OCI-M2 (cell line): ENCODE measurements around the gene OR10A5.
"Not testable (repeated sequence)": the region's sequence is repeated elsewhere in the genome, so short reads cannot be mapped to it uniquely, and the experiment has no call there.

ENCODE experiments used
- DNase-seq: peaks from one replicate; lab custom pipeline; 2025; ENCODE audit not compliant: unreplicated experiment; lab: John Stamatoyannopoulos, UW

Gene OR10A5, protein sequence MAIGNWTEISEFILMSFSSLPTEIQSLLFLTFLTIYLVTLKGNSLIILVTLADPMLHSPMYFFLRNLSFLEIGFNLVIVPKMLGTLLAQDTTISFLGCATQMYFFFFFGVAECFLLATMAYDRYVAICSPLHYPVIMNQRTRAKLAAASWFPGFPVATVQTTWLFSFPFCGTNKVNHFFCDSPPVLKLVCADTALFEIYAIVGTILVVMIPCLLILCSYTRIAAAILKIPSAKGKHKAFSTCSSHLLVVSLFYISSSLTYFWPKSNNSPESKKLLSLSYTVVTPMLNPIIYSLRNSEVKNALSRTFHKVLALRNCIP

DNA sequence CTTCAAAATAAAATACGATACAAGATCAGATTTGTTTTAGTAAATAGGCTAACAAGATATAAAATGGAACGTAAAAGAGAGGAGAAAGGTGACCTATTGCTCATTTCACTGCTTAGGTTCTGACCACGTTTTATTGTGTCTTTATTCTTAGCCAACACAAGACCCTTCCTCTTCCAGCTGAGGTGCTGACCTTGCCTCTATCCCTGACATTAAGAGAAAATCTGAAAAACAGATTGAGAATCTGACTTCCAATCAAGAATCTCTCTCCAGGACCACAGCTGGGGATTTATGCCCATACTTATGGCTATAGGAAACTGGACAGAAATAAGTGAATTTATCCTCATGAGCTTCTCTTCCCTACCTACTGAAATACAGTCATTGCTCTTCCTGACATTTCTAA lies at the start of gene OR10A5:
Gene OR10A5, plus strand, starts transcription at position 301 of the 400 bp plus-strand sequence. Its CDS starts 0 bp downstream, at position 301.
- no peak for DNase-seq

DNA sequence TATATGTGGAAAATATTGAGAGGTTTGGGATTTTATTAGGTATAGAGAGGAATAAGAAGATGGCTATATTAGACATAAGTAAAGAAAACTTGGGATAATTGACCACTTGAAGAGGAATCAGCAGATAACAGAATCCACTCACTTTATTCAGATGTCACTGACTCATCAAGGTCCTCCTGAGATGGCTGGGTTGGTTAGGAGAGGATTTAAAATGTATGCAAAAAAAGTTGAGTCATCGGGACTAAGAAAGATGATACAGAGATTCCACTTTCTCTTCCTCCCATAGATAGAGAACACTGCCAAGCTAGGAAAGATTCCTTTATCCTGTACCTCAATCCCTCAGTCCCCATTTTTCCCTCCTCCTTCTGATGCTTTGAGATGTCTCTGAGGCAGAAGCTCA lies 46.1 kb upstream of the OR10A5 start, which contains the start of gene OR6A2:
Gene OR6A2, minus strand, starts transcription at position 288 of the 400 bp plus-strand sequence. CDS start 3,981 bp downstream, outside the sequence.
- DNase-seq = no peak

DNA sequence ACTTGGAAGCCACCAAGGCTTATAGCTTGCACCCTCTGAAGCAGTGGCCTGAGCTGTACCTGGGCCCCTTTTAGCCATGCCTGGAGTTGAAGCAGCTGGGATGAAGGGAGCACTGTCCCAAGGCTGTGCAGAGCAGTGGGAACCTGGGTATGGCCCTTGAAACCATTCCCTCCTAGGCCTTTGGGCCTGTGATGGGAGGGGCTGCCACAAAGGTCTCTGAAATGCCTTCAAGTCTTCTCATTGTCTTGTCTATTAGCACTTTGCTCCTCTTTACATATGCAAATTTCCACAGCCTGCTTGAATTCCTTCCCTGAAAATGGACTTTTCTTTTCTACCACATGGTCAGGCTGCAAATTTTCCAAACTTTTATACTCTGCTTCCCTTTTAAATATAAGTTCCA lies 44.4 kb upstream of the OR10A5 start:
- not testable (repeated sequence) for DNase-seq

DNA sequence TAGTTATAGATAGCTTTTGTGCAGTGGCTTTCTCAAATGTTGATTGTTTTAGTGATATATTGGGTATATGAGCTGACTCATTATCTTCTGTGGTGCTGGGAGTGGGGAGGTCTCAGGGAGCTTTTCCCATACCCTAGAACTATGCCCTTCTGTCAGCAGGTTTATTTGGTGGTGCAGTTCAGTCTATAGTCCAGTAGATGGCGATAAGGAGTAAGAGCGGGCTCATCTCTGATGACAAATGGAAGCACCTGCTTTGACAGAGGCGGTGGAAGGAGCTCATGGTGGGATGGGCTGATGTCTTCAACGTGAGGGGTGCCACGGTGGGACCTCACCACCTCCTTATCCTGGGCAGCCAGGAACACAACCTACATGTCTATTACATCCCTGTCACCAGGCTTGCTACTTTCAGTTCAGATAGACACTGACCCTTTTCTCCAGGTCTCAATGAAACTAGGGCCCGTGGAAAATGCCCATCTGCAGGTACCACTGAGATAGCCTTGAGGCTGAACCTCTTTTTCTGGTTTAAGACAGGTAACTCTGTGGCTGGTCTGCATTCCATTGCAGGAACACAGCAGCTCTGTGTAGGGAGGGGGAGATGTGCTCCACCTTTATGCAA lies 33.0 kb upstream of the OR10A5 start:
- no peak for DNase-seq

DNA sequence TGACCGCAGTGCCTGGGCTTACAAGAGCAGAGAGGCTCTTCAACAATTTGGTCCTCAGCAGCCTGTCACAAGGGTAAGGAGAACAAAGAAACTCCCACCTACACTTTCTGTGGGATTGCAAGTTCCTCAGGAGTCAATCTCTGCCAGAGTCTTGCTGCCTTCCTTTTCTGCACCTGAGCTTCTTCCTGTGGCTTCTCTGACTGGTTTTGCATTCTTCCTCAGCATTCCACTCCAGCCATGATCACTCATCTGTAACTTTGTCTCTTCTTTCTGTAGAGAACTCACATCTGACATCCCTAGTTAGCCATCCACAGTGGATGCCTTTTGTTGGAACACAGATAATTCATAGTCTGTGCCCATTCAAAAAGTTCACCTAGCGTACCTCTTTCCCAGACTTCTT lies 31.8 kb upstream of the OR10A5 start:
- no peak for DNase-seq

DNA sequence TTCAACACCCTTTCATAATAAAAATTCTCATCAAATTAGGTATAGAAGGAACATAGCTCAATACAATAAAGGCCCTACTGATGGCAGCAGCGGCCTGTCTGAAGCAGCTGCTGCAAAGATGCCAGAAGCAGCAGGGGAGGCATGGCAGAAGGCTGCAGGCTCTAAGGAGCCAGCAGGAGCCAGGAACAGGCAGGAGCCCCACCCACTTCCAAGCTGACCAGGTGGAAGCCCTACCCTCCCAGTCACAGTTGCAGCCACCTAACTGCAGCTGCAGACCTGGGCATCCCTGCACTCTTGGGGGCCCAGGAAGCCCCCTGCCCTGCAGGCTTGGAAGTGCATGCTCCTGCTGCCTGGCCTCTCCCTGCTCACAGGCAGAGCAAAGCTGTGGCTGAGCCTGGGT lies 27.8 kb upstream of the OR10A5 start:
- no peak for DNase-seq

DNA sequence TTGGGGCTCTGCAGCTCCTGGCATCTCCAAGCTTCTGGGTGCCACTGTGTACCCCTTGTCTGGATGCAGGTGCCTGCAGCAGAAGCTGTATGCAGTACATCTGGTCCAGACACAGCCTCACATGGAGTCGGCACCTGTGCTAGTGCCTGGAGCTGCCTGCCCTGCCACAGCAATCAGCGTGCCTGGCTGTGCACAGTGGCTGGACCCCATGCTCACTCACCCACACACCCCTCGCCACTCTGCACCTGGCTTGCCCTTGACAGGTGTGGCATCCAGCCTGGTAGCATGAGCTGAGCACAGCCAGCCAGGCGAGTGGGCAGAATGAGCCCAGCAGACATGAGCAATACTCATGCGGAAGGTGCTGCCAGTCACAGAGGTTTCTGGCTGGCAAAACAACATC lies 26.5 kb upstream of the OR10A5 start:
- no peak for DNase-seq

DNA sequence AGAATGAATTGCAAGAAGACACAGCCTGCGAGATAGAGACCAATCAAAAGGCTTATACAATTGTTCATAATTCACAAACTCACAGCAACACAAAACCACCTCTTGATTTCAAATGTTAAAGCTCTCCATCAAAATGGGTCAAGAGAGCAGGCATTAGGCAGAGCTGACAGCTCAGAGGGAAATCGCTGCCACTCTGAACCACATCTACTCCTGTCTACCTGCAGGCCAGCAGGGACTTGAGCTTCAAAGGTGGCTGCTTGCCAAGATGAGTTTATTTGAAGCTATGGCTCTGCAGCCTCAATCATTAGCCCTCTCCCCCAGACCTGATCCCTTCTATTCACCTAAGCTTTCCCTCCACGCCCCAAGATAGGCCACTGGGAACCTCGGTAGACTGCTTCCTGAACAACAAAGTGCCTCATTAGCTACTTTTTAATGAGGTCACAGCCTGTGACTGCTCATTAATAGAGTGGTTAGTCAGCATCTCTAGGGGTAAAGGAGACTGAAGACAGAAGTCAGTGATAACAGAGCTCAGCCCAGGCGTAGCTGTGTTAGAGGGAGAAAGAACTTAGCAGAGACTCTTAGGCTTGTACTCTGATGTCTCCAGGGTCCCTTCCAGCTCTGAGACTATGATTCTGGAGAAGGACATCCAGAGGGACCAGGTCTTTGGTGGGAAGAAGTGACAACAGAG lies 21.2 kb upstream of the OR10A5 start:
- DNase-seq = no peak

DNA sequence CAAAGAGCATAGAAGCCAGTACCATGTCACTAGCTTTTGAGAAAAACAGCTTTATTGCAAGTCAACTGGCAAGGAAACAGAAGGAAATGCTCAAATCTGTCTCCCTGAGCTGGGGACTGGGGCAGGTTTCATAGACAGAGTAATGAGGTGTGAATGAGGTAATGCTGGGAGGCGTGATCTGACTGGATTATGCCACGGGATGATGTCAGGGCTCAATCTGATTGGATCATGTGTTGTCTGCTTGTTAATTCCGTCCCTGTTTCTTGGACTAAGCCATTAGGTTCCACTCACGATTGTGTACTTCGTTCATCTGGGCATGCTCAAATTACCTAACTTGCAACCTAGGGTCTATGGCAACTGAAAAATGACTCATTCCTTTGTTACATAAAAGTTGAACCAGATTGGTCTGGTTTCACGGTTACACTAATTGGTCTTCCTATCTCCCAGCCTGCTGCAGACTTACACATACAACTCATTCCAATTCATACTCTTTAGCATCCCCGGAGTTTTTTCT lies 20.2 kb upstream of the OR10A5 start:
- no peak for DNase-seq

DNA sequence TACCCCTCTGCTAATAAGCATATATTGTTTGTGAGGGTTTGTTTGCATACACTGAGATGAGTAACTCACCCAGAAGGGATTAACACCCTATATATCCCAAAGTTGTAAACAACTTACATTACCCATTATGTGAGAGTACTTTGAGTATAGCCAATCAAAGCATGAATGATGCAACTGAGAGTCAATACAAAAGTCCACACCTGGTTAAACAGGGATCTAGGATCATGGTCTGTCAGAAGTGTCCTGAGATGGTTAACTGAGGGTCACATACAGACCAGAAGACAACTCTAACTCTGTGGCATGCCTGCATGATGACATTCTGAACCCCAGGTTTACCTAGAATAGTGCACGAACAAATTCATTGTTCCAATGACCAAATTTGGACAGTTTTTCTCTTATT lies 17.4 kb upstream of the OR10A5 start:
- DNase-seq = no peak

DNA sequence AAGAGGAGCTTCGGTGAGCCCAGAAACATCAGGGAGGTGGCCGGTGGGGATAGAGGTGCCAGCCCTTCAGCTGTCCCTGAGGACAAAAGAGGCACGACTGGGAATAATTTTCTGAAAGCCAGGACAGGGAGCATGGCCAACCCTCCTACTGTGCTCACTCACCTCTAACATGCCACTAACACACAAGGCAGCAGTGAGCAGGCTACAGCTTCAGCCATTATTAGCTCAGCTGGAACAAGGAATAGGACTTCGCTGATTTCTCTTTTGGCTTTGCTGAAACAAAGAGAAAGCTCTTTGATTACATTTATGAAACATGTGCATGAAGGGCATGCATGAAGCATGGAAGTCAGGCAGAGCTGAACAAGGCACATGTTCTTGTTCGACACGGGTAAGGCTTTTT lies 12.1 kb upstream of the OR10A5 start:
- DNase-seq = no peak

DNA sequence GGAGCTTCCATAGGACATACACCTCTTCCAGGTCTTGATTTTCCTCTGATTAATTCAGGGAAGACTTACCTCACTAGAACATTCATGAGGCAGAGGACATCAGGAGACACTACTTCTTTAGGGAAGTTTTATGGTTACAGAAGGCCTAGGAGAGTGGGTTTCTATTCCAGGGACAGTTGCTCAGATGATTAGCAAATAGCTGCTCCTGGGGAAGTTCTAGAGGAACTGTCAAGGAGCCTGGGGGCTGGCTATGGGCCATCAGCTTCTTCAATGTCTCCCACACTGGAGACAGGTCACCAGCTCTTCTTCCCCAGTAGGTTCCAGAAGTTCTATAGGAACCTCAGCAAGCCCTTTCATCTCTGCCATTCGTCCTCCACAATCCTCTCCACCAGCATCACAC lies 11.5 kb upstream of the OR10A5 start:
- DNase-seq = no peak

DNA sequence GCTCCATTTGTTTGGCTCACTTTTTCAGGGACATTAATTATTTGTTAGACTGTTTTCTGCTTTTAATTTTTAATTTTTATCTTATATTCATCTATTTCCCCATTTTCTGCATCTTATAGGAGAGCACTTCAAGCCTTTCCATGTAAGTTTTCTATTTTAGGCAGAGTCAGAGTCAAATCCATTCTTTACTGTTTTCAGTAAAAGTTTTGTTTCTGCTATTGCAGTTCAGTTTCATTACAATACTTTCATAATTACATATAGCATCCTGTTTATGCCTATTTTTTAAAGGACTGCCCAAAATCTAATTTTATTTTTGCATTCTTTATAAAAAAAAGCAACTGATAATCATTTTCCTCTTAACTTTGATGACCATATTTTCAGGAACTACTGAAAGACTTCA lies 3.8 kb upstream of the OR10A5 start:
- DNase-seq = no peak

DNA sequence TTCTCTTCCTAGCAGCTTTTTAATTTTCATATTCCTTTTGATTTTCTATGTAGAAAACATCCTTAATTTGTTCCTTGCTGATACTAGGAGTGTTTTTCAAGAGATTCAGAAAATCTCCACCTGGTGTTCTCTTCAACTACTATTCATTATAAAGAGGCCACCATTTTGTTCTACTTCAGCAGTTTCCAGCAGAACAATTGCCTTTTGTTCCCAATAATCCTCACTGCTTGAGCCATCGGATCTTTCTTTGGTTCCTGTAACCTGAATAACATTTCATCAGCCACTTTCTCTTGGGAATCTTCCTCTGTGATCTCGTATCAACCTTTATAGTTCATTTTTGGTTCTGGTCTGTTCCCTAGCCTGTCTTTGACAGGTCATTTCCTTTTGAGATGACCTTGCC lies 1.8 kb upstream of the OR10A5 start:
- no peak for DNase-seq

DNA sequence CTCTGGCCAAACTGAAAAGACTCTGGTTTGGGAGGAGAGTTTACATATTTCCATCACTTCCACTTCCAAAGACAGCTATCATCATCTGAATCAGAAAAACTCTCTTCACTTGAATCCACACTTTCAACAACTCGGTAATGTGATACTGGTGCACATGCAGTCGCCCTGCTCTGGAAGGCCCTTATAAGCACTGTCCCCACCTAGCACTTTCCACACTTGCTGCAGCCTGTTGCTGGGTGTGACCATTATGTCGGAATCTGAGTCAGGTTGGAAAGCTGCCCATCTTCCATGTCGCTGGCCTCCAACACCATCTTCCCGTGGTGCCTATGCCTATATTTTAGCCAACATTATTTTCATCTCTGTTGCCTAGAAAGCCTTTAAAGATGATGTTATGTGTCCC lies 1.1 kb upstream of the OR10A5 start:
- no peak for DNase-seq

DNA sequence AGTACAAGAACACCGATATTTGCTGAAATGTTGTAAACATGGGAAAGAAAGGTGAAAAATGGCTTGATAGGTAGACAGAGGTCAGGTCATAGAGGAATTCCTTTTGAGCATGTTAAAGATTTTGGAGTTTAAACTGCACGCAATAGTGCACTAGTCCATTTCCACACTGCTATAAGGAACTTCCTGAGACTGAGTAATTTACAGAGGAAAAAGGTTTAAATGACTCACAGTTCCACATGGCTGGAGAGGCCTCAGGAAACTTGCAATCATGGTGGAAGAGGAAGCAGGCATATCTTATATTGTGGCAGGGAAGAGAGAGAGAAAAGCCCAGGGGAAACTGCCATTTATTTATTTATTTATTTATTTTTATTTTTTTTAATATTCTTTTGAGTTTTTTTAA lies 5.0 kb downstream of the OR10A5 start:
- DNase-seq = no peak

DNA sequence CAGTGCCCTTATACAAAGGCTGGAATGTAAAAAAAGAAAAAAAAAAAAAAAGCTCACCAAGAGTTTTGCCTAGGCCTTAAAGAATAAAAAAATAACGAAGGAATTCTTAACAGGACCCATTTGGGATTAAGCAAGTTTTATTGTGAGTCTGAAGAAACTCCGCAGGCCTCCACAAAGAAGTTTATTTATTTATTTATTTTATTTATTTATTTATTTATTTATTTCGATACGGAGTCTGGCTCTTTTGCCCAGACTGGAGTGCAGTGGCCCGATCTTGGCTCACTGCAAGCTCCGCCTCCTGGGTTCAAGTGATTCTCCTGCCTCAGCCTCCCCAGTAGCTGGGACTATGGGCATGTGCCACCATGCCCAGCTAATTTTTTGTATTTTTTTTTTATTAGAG lies 9.3 kb downstream of the OR10A5 start:
- DNase-seq = not testable (repeated sequence)

DNA sequence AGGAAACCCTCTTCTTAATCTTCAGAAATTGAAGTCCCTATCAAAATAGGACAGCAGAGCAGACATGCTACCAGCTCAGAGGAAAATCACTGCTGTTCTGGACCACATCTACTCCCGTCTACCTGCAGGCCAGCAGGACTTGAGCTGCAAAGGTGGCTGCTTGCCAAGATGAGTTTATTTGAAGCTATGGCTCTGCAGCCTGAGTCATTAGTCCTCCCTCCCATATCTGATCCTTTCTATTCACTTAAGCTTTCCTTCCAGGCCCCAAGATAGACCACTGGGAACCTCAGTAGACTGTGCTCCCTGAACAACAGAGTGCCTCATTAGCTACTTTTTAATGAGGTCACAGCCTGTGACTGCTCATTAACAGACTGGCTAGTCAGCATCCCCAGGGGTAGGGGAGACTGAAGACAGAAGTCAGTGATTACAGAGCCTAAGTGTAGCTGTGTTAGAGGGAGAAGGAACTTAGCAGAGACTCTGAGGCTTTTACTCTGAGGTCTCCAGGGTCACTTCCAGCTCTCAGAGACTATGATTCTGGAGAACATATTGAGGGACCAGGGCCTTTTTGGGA lies 10.6 kb downstream of the OR10A5 start:
- DNase-seq = no peak

DNA sequence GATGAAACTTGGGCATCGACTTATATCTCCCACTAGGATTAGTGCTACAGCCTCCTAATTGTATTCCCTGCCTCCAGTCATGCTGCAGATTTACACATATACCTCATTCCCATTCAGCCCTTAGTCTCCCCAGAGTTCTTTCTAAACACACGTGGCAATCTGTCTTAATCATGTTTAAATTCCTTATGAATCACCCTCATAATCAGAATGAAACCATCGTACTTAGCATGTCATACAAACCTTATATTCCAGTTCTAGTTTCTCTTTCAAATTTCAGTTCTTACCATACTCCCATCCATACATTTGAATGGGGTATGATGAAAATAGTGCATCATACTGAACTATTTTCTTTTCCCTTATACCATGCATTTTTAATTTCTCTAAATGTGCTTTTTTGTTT lies 11.4 kb downstream of the OR10A5 start:
- no peak for DNase-seq

DNA sequence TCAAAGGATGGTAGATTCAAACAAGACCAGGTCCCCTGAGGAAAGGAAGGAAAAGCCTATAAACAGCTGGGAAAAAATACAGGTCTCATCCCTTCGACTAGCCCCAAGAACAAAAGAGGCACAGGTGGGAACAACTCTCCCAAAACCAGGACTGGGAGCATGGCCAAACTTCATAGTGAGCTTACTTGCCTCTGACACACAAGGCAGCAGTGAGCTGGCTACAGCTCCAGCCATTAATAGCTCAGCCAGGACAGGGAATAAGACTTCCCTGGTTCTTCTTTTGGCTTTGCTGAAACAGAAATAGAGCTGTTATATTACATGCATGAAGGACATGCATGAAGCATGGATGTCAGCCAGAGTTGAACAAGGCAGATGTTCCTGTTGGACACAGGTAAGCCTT lies 17.5 kb downstream of the OR10A5 start, which contains the start of gene OR10A2:
Gene OR10A2, plus strand, starts transcription at position 97 of the 400 bp plus-strand sequence. CDS start 6,698 bp downstream, outside the sequence.
- DNase-seq = no peak

DNA sequence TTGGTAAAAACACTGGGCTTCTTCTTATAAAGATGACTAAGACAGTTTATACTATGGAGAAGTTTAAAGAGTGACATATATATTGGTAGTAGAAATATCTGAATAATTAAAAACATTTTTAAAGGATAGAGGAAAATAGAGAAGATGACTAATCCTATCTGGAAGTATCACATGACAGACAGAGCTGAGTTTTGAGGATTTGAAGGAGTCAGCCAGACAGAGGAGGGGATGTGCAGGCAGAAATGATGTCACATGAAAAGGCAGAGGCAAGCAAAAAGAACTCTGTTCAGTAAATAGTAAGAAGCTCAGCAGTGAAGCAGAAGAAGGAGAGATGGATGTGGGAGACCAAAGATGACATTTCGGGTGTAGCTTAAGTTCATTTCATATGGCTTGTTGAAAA lies 19.0 kb downstream of the OR10A5 start:
- DNase-seq = no peak
